ENCODE results near the gene TRPM8.
A peak's percentile ranks its signal among the peaks of the same experiment; 100 is the strongest.
"Not testable (repeated sequence)": the region's sequence is repeated elsewhere in the genome, so short reads cannot be mapped to it uniquely, and the experiment has no call there.

Gene TRPM8

DNA sequence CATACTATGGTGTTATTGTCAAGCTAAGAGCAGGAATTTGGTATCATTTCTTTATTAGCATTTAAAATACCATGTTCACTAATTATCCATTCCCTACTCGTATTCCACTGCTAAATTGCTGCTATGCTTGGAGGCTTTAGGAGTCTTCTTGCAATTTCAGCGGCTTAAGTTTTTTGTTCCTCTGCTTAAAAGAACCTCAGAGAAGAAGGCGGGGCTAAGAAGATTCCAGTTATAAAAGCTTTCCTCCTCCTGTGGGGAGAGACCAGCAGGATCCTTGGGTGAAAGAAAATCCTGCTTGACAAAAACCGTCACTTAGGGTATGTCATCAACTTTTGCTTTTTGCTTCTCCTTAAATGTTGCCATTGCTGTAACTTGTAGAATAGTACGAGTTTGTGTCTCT lies at the start of gene TRPM8:
TRPM8 (plus strand) TSS at position 258 of the 400 bp plus-strand sequence. CDS start 9,165 bp downstream, outside the sequence.
- DNase-seq (ENCODE audit: low spot score) = no peak

DNA sequence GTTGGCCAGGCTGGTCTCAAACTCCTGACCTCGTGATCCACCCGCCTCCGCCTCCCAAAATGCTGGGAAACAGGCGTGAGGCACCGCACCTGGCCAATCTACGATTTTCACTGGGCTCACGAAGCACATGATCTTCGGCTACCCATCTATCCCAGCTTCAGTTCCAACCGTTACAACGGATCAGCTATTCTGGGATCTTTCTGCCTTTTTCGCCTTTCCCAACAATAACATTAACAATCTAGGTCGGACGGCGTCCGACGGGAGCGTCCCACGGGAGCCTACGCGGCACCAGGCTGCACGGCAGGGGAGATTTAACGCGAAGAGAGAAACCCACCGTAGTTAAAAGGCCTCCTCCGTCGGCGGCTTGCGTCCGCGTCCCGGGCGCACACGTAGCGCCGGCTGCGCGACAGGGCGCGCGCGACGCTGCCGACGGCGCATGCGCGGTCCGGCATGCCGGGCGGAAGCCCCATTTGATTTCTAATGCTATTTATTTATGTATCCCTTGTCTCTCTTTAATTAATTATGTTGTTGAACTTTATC lies 49.1 kb upstream of the TRPM8 start, which contains the start of gene MSL3B:
MSL3B (minus strand) TSS at position 394 of the 540 bp plus-strand sequence.
- peak; percentile 58 for DNase-seq (ENCODE audit: low spot score)

DNA sequence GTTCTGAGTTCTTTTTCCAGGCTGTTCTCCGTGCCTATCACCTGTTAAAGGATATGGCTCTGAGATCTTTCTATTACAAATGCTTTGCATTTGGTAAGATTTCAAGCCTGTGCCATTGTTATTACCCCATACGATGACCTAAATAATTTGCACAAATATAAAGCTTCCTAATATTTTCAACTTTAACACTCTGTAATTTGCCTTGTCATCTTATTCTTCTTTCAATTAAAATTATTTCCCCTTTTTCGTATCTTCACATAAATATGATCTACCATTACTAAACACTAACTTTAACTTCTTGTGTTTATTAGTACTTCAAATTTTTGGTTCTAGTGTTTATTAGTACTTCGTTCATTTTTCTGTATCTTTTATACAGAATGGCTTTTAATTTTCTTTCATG lies 45.7 kb upstream of the TRPM8 start:
- DNase-seq (ENCODE audit: low spot score) = no peak

DNA sequence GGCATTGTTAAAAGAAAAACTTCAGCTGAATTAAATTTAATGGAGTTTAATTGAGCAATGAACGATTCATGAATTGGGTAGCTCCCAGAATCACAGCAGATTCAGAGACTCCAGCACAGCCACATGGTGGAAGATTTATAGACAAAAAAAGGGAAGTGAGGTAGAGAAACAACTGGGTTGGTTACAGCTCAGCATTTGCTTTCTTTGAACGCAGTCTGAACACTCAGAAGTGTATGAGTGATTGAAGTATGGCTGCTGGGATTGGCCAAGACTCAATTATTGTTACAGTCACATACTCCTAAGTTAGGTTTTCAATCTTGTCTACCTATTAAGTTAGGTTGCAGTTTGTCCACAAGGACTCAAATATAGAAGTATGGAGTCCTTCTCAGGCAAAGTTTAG lies 45.0 kb upstream of the TRPM8 start:
- not testable (repeated sequence) for DNase-seq (ENCODE audit: low spot score)

DNA sequence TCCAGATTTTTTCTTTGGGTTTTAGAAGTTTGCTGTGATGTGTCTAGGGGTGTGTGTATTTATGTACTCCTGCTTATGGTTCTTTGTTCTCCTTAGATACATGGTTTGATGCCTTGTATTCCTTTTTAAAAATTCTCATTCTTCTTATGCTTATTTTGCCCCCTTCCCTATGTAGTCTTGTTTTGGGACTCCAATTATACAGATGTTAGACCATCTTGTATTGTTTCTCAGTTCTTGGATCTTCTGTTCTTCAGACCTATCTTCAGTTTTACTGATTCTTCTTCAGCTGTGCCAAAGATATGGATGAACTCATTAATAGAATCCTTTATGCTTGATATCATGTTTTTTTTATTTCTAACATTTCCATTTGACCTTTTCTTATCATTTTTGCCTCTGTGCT lies 34.8 kb upstream of the TRPM8 start:
- DNase-seq (ENCODE audit: low spot score) = no peak

DNA sequence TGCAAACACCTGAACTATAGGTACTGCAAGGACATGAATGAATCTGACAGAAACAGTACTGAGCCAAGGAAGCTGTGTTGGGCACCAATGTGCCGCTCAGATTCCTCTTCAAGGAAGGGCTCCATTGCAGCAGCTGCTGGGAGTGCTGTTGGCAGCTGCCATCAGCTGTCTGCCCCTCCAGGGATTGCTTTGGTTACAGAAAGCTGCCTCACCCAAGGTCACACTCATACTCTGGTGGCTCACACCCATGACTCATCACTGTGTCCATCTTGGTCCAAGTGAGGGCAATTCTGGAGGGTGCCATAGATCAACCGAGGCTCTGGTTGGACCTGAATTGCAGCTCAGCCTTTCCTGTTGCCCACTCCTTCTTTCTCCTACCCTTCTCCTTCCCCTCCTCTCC lies 24.4 kb upstream of the TRPM8 start:
- DNase-seq (ENCODE audit: low spot score) = peak; percentile 6

DNA sequence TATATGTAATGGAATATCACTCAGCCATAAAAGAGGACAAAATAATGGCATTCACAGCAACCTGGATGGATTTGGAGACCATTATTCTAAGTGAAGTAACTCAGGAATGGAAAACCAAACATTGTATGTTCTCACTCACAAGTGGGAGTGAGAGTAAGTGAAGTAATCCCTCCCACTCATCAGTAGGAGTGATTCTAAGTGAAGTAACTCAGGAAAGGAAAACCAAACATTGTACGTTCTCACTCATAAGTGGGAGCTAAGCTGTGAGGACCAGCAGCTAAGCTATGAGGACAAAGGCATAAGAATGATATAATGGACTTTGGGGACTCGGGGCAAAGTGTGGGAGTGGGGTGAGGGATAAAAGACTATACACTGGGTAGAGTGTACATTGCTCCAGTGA lies 20.9 kb upstream of the TRPM8 start:
- DNase-seq (ENCODE audit: low spot score) = not testable (repeated sequence)

DNA sequence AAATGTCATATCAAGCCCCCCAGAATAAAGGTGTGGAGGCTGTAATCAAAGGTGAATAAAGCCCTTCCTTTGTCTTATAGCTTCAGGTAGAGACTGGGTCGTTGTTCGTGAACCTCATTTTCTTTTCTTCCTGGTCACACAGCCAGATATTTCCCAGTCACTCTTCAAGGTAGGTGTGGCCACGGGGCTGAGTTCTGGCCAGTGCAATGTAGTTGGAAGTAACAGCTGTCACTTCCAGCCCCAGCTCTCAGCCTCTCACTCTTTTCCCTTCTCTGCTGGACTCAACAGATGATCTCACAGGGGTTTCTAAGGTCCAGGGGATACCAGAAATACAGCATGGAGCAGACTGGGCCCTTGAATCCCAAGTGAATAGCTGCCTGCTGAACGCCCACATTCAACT lies 15.8 kb upstream of the TRPM8 start:
- no peak for DNase-seq (ENCODE audit: low spot score)

DNA sequence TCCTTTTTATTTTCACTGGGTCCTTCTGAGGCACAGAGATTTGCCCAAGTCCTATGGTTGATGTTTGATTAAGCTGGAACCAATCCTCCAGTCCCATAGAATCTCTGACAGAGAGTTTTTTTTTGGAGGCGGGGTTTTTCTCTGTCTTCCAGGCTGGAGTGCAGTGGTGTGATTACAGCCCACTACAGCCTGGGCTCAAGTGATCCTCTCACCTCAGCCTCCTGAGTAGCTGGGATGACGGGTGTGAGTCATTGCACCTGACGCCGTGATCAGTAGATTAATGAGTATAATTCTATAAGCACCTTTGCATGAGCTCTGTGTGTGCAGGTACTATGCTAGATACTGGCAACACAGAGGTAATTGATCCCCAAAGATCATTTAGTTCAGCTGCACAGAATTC lies 15.3 kb upstream of the TRPM8 start:
- no peak for DNase-seq (ENCODE audit: low spot score)

DNA sequence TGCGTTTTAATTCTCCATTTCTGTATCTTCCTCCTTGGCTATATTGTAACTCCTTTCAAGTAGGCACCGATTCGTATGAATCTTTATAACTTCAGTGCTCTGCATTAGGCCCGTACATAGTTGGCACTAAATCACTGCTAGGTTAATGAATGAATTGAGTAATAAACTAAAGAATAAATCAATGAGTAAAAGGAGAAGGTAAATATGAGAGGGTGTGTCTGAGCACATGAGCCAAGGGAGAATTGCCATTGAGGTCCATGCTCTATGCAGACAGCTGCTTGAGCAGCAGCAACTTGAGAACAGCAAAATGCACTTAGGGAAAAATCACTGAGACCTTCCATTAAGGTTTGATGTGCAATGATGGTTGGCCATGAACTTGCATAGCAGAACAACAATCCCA lies 11.2 kb upstream of the TRPM8 start:
- no peak for DNase-seq (ENCODE audit: low spot score)

DNA sequence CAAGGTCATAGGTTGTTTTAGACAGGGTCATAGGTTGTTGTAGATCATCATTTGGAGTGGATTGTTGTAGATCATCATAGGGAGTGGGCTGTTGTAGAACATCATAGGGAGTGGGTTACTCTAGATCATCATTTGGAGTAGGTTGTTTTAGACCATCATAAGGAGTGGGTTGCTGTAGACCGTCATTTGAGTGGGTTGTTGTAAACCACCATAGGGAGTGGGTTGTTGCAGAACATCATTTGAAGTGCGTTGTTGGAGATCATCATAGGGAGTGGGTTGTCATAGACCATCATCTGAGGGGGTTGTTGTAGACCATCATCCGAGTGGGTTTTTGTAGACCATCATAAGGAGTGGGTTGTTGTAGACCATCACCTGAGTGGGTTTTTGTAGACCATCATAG lies 9.5 kb upstream of the TRPM8 start:
- DNase-seq (ENCODE audit: low spot score) = no peak

DNA sequence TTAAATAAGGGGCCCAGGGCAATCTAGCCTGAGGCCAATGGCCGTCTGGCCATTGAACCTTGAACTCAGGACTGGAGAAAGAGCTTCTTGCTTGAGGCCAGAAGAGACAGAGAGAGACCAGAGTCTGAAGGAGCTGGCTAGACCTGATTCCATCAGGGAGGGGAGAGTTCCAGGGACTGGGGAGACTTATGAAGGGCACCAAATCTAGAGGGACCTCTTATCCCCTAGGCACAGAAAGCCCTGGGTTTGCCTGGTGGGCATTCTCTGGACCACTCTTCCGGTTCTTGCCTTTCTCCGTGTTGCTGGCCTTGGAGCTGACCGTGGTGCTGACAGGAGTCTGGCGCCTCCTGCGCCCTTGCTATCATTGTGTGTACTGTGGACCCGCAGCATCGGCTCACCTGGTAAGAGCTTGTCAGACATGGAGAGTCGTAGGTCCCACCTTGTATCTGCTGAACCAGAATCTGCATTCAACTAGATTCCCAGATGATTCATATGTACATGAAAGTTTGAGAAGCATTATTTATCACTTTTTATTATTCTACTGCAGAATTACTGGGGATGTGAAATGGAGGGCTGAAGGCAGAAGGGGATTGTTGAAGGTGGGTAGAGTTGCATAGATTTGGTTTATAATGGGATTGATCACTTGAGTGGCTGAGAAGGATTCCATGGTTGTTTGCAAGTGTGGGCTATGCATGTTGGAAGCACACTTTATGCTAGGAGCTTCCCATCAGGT lies 4.3 kb upstream of the TRPM8 start:
- DNase-seq (ENCODE audit: low spot score) = peak; percentile 48

DNA sequence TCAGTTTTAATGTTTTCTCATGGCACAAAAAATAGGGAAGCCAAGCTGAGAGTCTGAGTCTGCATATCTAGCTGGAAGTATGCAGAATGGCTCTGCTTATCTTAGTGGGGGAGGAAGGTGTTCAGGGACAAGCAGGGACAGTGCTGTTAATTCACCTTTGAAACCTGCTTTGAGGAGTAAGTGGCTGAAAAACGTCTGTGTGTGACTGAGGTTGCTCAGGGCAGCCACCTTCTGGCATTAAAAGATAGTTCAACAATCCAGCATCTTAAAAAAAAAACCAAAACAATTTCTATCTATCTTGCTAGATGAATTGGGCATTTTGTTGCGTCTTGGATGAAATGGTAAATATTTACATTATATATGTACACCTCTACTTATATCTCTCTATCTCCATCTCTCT lies 2.0 kb upstream of the TRPM8 start:
- no peak for DNase-seq (ENCODE audit: low spot score)

DNA sequence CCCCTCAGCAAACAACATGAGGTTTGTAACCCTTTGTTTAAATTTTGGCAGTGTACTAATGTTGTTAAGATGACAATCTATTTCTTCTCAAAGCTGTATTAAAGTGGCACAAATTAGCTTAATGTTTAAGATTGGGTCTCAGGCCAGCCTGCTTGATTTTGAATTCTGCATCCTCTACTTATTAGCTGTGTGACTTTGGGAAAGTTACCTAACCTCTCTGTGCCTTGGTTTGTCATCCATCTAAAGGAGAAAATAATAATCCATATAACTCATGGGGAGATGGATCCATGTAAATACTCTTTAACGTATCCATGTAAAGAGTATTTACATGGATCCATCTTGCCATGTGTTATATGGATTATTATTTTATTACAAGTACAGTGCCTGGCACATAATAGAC lies 2.1 kb downstream of the TRPM8 start:
- no peak for DNase-seq (ENCODE audit: low spot score)

DNA sequence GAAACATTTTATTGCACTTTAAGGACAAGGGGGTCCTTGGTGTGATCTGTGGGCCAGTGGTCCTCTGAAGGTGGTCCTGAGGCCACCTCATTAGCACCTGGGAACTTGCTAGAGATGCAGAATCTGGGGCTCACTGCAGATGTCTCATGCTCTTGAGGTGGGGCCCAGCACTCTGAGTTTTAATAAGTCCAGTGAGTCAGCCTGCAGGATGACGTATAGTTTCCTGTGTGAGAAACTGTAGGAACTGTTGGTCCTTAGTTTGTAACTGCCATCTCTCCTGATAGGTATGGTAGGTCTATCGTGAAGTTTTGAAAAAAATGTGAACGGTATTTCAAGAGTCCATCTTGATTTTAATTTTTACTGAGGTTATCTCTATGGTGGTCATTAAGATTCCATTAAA lies 2.8 kb downstream of the TRPM8 start:
- no peak for DNase-seq (ENCODE audit: low spot score)

DNA sequence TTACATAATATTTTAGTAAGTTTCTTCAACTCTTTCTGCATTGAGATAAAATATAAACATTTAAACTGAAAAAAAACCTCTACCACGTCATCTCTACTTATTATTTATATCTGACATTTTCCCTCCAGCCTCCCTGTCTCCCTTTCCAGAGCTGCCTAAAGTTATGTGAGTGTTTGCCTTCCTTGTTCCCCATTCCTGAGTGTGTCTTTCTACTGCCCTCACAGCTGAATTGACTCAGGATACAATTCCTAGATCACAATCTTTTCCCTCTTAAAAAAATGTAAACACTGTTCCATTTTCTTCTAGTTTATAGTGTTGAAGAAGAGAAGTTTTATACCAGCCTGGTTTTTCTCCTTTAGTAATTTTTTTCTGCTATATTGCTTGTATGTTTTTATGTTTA lies 5.3 kb downstream of the TRPM8 start:
- no peak for DNase-seq (ENCODE audit: low spot score)

DNA sequence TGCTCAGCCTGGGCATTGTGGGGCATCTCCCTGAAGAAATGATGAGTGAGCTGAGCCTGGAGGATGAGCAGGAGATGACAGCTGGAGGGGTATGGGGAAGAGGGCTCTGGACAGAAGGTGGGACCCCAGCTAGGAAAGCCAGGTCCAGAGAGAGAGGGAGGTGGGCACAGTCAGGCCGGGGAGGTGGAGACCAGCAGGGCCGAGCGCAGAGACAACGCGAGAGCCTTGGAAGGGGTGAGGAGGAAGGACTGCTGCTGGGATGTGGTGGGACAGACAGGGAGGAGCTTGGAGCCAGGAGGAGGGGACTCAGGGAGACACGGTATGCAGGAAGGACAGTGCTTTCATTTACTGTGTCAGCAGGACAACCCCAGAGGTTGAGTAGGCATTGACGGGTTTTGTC lies 8.2 kb downstream of the TRPM8 start:
- no peak for DNase-seq (ENCODE audit: low spot score)

DNA sequence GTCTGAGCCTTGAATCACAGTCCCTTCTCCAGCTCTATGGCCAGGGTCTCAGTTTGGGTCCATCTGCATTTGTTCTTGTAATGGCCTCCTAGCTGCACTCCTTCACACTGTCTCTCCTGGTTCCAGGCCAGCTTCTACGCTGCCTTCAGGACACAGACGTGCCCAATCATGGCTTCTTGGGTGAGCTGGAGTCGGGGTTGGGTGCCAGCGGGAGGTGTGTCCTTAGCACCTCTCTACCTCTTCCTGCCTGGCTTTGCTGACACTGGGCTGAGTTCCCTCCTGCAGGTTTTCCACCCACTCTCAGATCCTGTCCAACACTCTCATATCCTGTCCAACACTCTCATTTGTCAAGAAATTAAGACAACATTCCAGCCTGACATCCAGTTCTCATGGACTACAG lies 9.6 kb downstream of the TRPM8 start:
- DNase-seq (ENCODE audit: low spot score) = no peak

DNA sequence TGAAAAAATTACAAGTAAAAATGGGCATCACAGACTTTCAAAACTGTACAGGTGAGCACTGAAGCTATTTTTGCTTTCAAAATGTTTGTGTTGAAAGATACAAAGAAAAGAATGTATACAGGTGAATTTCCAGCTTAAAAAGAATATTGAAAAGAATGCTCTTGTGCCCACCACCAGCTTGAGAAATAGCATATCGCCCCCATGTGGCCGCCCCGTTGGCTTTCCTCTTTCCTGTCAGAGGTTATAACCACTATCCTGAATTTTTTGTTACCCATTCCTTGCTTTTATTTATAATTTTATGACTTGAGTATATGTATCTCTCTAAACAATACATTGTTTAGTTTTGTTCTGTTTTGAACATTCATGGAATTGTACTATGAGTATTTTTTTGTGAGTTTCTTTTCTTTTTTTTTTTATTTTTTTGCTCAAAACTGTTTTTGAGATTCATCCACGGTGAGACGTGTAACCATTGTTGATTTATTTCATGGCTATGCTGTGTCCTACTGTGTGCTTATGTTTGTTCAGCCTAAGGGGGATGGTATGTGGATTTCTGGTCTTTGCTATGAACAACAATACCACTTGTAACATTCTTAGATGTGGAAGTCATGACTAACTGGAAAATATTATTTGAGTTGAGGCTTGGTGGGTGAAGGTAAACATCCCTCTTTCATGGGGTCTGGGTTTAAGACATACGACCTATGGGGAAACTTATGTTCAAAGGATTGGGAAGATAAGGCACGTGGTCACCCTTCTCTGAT lies 11.6 kb downstream of the TRPM8 start:
- peak; percentile 17 for DNase-seq (ENCODE audit: low spot score)

DNA sequence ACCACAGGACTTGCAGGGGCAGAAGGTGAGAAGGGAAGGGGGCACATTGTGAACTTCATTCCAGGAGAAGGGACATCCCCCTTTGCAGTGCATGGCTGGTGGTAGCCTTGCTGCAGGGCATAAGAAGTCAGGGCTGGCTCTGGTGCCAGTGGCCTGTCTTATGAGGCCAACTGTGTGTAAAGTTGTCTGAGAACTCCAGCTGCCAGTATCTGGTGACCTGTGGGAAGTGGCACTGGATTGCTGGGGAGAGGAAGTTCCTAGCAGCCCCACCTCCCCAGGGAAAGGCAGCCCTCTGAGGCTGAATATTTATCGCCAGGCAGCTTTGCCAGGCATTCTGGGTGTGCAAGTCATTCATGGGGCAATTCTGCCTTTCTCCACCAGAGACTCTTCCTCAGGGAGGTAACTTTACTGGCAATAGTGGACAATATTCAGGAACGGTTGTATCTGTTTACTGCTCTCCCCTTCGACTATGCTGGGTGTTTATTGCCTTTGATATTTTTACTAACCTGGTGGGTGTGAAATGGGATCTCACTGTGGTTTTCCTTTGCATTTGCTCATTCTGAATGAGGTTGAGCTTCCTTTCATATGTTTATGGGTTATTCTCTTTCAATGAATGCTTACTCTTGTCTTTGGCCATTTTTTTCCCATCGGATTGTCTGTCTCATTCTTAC lies 12.3 kb downstream of the TRPM8 start:
- peak; percentile 53 for DNase-seq (ENCODE audit: low spot score)

DNA sequence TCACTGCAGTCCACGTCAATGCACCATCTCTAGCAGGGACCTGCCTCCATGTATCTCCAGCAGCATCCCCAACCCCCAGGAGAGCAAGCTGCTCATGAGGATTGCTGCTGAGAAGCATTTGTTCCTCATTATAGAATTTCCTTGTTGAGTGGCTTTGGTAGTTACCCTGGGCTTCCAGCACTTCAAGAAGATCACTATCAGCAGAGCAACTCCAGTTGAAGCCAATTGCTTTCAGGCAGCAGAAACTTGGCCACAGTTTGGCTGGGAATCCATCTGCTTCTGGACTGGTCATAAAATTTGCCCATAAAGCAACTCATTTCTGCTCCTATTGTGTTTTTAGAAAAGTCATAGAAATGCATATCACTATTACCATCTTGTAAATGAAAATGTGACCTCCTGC lies 17.4 kb downstream of the TRPM8 start:
- no peak for DNase-seq (ENCODE audit: low spot score)

DNA sequence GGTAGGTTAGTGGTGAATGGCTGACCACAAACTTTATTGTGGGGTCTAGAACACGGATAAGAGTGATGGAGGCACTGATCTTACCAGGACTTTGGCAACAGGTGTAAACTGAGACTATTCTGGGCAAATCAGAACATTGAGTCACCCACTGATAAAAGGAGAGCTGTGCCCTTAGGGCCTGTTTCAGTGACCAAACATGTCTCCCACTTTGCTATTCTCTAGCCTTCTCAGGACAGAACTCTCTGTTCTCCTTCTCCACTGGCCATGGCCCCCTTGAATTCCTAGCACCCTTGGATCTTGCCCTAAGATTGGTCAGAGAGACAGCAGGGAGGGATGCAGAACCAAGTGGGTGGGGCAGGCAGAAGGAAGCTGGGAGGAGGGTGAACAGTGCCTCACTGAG lies 18.3 kb downstream of the TRPM8 start:
- DNase-seq (ENCODE audit: low spot score) = no peak

DNA sequence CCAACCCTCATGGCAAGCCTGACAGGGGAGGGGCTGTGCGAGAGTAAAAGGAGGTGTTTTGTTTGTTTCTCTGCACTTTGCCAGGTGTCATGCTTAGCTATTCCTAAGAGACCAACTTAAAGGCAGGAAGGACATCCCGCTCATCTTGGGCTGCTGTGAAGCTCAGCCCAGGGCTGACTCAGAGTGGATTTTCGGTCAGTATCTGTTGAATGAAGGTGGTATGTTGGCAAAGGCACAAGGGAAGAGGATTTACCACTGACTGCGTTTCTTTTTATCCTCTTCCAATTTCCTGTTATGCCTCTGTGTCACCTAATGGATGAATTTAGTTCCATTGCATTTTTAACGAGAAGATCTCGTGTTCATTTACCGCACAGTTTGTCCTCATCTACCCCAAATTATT lies 18.9 kb downstream of the TRPM8 start:
- no peak for DNase-seq (ENCODE audit: low spot score)
